Measurements from ENCODE around the gene KLHL29.
A peak's percentile ranks its signal among the peaks of the same experiment; 100 is the strongest.

KLHL29 gene

DNA sequence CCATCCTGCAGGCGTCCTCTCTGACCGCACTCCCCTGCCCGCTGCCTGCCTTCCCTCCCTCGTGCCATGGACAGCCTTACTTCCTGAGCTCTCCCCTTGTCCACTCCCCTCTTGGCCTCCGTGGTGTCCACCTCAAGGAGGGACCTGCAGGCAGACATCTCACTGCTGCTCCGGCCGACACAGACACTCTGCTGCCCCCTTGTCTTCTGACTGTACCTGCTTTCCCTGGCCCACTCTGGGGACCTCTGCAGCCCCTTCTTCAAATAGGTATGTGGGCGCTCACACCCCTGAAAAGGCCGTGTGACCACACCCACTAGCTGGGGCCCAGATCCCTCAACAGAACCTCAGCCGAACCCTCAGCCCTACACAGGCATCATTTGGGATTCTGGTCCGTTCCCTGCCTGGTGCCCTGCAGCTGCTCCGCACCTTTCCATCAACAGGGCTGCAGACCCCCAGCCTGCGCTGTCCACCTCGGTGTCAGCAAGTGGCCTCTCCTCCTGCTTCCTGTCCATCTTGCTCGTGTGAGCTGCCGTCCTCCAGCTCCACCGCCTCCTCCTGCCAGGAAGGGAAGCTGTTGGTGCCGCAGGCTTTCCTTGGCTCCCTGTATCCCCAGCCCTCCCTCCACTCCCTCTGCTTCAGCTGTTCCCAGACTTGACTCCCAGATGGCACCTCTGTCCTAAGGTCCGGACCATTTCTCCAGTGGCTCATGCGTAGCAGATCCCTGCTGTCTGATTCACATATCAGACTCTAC lies 94.1 kb downstream of the KLHL29 start:
- DNase-seq, result no peak

GRCh38 chr2:23480957-23481797 lies 96.2 kb downstream of the KLHL29 start:
- no peak for DNase-seq

GRCh38 chr2:23482188-23482587 lies 97.2 kb downstream of the KLHL29 start:
- no peak for DNase-seq

GRCh38 chr2:23482607-23483006 lies 97.6 kb downstream of the KLHL29 start:
- DNase-seq, result no peak

DNA sequence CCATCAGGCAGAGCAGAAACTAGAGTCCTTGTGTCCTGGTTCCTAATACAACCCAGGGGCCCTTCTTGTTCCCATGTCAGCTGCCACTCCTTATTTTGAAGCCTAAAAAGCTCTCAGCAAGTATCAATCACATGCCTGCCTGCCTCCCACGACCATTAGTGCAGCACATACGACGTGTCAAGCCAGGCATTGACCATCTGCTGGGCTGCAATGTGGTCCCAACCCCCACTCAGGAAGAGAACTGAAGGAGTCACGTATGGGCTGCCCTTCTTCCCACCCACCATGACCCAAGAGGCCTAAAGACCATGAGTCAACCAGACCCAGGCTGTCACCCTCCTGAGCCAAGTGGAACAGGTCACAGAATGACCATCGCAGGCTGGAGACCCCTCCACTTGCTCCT lies 98.8 kb downstream of the KLHL29 start:
- DNase-seq, result no peak

DNA sequence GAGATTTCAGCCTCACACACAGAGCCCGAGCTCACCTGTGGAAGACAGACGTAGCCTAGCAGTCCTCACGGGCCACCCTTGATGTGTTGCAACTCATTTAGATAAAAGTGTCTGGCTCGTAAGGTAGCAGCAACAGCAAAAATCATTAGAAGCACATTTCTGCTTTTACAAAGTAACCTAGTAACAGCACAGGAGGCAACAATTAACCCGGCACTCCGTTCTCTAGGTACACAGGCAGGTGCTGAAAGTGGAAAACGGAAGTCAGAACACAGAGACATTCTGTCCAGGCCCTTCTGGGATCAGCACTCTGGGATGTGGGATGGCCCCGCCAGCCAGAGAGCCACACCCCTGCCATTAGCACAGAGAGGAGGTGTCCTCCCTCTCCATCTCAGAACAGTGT lies 99.3 kb downstream of the KLHL29 start:
- no peak for DNase-seq

GRCh38 chr2:23484767-23485166 lies 99.8 kb downstream of the KLHL29 start:
- DNase-seq, result no peak

GRCh38 chr2:23485261-23485660 lies 100.3 kb downstream of the KLHL29 start:
- no peak for DNase-seq

- no peak for DNase-seq
Observed at GRCh38 chr2:23485841-23486683, 101.1 kb downstream of the KLHL29 start.

DNA sequence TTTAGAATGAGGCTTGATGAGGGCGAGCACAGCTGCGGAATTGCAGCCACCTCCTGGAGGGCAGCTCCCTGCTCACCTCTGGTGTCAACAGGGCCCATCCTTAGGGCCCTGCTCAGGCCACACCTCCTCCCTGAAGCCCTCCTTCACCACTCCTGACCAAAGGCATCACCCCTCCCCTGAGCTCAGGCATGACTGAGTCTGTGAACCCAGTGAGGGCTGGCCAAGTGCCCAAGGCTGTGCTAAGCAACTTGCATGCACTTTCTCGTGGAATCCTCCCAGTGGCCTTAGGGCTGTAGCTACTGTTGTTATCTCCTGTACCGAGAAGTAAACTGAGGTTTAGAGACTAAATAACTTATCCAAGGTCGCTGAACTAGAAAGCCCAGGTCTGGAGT lies 101.7 kb downstream of the KLHL29 start:
- no peak for DNase-seq

GRCh38 chr2:23487735-23488492 lies 102.9 kb downstream of the KLHL29 start:
- DNase-seq, result peak; percentile 40

GRCh38 chr2:23488584-23488983 lies 103.6 kb downstream of the KLHL29 start:
- no peak for DNase-seq

- DNase-seq, result peak; percentile 61
Observed at GRCh38 chr2:23489471-23490322, 104.7 kb downstream of the KLHL29 start.

- no peak for DNase-seq
Observed at GRCh38 chr2:23491591-23492336, 106.8 kb downstream of the KLHL29 start.

- DNase-seq, result no peak
Observed at GRCh38 chr2:23492337-23492675, 107.3 kb downstream of the KLHL29 start.

DNA sequence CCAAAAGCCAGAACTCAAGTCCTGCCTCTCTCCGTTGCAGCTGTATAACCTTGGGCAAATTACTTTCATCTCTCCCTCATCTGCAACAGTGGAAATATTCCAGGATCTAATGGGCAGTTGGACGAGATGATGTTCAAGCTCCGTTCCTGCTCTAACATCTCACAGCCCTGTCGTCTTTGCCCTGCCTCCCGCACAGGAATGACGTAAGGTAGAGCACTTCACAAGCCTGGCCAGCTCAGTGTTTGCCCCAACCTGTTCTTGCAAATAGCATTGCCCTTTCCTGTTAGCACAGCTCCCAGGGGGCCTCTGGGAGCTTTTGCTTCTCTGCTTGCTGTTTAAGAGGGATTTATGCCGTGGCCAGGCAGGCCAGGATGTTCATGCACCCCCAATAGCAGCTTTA lies 107.9 kb downstream of the KLHL29 start:
- no peak for DNase-seq

- DNase-seq, result no peak
Observed at GRCh38 chr2:23493846-23494245, 108.9 kb downstream of the KLHL29 start.

- DNase-seq, result no peak
Observed at GRCh38 chr2:23494286-23494685, 109.3 kb downstream of the KLHL29 start.

GRCh38 chr2:23495661-23496114 lies 110.7 kb downstream of the KLHL29 start:
- DNase-seq, result no peak

GRCh38 chr2:23496456-23496855 lies 111.5 kb downstream of the KLHL29 start:
- no peak for DNase-seq

GRCh38 chr2:23497063-23497462 lies 112.1 kb downstream of the KLHL29 start:
- DNase-seq, result peak; percentile 75
